GM23338 (cell line): ENCODE data around the gene TWF2. TPM values are rescaled to one million over a fixed set of nuclear protein-coding genes. Genes with fewer than 3 reads are reported as not detected.

ENCODE experiments used
- ATAC-seq: fragments of 200-7000 bp; cut with Tn5 transposase; 3 replicates; pipeline ENCODE4 v1.9.1; 2020
- DNase-seq: peaks from one replicate; pipeline ENCODE4 v3.0.0-alpha.2; 2015; ENCODE audit warnings: low spot score
- H2AFZ ChIP-seq: fragments of 200-600 bp; sonication (generic); 2 replicates; pipeline ENCODE4 v1.8.0; 2016; ENCODE audit warnings: antibody characterized with exemption, mild to moderate bottlenecking, moderate library complexity
- H3F3A ChIP-seq: fragments of 200-600 bp; sonication (generic); replicated peaks from 2 replicates; pipeline ENCODE4 v1.8.0; 2017; ENCODE audit warnings: antibody characterized with exemption, mixed run types, low read depth
- H3K27ac ChIP-seq: fragments of 200-600 bp; sonication (generic); 2 replicates; pipeline ENCODE4 v1.6.1; 2016; ENCODE audit warnings: low read depth
- H3K27me3 ChIP-seq: fragments of 200-600 bp; sonication (generic); 2 replicates; pipeline ENCODE4 v1.8.0; 2016; ENCODE audit warnings: mild to moderate bottlenecking, mixed run types, moderate library complexity; ENCODE audit not compliant: insufficient read depth
- H3K36me3 ChIP-seq: fragments of 200-600 bp; sonication (generic); 2 replicates; pipeline ENCODE4 v1.8.0; 2016; ENCODE audit warnings: mild to moderate bottlenecking; ENCODE audit not compliant: insufficient read depth
- H3K4me1 ChIP-seq: fragments of 200-600 bp; sonication (generic); 2 replicates; pipeline ENCODE4 v1.8.0; 2016; ENCODE audit warnings: mild to moderate bottlenecking, moderate library complexity; ENCODE audit not compliant: insufficient read depth
- H3K4me2 ChIP-seq: fragments of 200-600 bp; sonication (generic); 2 replicates; pipeline ENCODE4 v1.7.1; 2017; ENCODE audit warnings: mixed run types
- H3K4me3 ChIP-seq: fragments of 200-600 bp; sonication (generic); 2 replicates; pipeline ENCODE4 v1.6.1; 2016; ENCODE audit warnings: mixed run types
- H3K79me2 ChIP-seq: fragments of 200-600 bp; sonication (generic); replicated peaks from 2 replicates; pipeline ENCODE4 v1.8.0; 2017; ENCODE audit warnings: mild to moderate bottlenecking; ENCODE audit not compliant: insufficient read depth
- H3K9me2 ChIP-seq: fragments of 200-600 bp; sonication (generic); 2 replicates; pipeline ENCODE4 v1.8.0; 2017; ENCODE audit not compliant: insufficient read depth
- H4K20me1 ChIP-seq: fragments of 200-600 bp; sonication (generic); replicated peaks from 2 replicates; pipeline ENCODE4 v1.8.0; 2017; ENCODE audit warnings: mild to moderate bottlenecking; ENCODE audit not compliant: insufficient read depth
- H3K27ac Mint-ChIP-seq: 2 replicates; pipeline ENCODE4 v1.8.0; 2020; ENCODE audit warnings: inconsistent platforms, mild to moderate bottlenecking, moderate library complexity, mixed read lengths
- H3K27me3 Mint-ChIP-seq: 3 replicates; pipeline ENCODE4 v1.8.0; 2022; ENCODE audit warnings: low read depth, mild to moderate bottlenecking, moderate library complexity, mixed read lengths, inconsistent platforms; ENCODE audit not compliant: insufficient read depth, poor library complexity
- H3K36me3 Mint-ChIP-seq: 3 replicates; pipeline ENCODE4 v1.8.0; 2021; ENCODE audit warnings: low read depth, mild to moderate bottlenecking, inconsistent platforms, moderate library complexity, mixed read lengths
- H3K4me1 Mint-ChIP-seq: 3 replicates; pipeline ENCODE4 v1.8.0; 2020; ENCODE audit warnings: mild to moderate bottlenecking, inconsistent platforms, mixed read lengths
- H3K4me3 Mint-ChIP-seq: 3 replicates; pipeline ENCODE4 v1.8.0; 2021; ENCODE audit warnings: moderate library complexity, mild to moderate bottlenecking, inconsistent platforms, mixed read lengths
- H3K9me3 Mint-ChIP-seq: 3 replicates; pipeline ENCODE4 v1.8.0; 2020; ENCODE audit warnings: moderate library complexity, mild to moderate bottlenecking, inconsistent platforms, mixed read lengths
- NANOG ChIP-seq: IDR thresholded peaks from 2 replicates; pipeline ENCODE4 v1.6.1; 2016; ENCODE audit warnings: antibody characterized with exemption, borderline replicate concordance
- ZNF114 ChIP-seq: fragments of 250-450 bp; sonication (Bioruptor Pico); IDR thresholded peaks from 2 replicates; pipeline ENCODE4 v1.5.0; 2020; ENCODE audit warnings: mild to moderate bottlenecking, moderate library complexity
- polyA plus RNA-seq: library from polyadenylated mRNA; unstranded; fragments of >200 nt; fragmentation: Nextera tagmentation; extraction: Ambion mirVana; gene quantifications from 2 replicates; pipeline ENCODE4 v1.2.1, GENCODE V29; 2016
- total RNA-seq: library from RNA; depleted of rRNA; stranded (reverse); fragments of >200 nt; shearing (Covaris generic); gene quantifications from 2 replicates; pipeline ENCODE4 v1.2.3, GENCODE V29; 2014
- TF ChIP-seq, protein P1 (sequence below): IDR thresholded peaks from 2 replicates; pipeline ENCODE4 v1.6.1; 2016; ENCODE audit warnings: antibody characterized with exemption
- TF ChIP-seq, protein P2 (sequence below): fragments of 250-450 bp; sonication (Bioruptor Pico); IDR thresholded peaks from 2 replicates; pipeline ENCODE4 v1.5.0; 2020; ENCODE audit warnings: mild to moderate bottlenecking, moderate library complexity

The TWF2 gene
- total and polyA plus RNA-seq, 2 experiments from 2014 or later = 38.9 to 120 TPM

DNA sequence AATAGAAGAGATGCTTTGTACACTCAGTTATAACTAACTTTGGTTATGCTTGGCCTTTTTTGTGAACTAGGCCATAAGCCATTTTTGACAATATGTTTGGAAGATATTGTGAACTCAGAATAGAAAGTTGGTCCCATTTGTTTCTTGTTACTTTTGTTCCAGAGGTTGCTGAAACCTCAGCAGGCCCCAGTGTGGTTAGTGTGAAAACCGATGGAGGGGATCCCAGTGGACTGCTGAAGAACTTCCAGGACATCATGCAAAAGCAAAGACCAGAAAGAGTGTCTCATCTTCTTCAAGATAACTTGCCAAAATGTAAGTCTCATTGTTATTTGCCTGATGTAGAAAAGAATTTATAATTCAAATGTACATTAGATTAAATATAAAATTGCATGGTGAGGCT lies 35.3 kb downstream of the TWF2 start (continued):
- TF ChIP-seq ZNF114 = no peak

DNA sequence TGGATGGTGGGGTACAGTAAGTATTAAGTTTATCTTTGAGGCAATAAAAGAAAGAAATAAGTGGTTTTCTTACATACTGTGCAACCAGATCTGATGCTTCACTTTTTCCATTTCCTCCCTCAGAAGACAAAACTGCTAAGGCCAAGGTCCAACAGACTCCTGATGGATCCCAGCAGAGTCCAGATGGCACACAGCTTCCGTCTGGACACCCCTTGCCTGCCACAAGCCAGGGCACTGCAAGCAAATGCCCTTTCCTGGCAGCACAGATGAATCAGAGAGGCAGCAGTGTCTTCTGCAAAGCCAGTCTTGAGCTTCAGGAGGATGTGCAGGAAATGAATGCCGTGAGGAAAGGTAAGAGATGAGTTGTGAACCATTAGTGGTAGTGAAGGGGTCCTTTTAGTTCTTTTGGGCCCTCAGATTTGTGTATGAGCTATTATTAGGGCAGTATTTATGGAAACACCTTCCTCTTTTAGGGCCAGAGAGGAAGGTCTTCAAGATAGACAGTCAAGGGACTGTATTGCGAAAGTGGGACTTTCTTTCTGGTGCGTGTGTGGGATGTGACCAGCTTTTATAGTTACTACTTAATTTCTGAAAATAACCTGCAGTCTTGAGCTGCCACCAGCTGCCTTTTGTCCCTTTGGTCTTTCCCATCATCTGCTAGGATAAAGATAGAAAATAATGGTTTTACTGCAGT lies 36.4 kb downstream of the TWF2 start:
- H3K27me3 Mint-ChIP-seq = peaks cover 6% of the 10 kb centered on the region
- H3K36me3 ChIP-seq = peaks cover 69% of the 10 kb centered on the region

DNA sequence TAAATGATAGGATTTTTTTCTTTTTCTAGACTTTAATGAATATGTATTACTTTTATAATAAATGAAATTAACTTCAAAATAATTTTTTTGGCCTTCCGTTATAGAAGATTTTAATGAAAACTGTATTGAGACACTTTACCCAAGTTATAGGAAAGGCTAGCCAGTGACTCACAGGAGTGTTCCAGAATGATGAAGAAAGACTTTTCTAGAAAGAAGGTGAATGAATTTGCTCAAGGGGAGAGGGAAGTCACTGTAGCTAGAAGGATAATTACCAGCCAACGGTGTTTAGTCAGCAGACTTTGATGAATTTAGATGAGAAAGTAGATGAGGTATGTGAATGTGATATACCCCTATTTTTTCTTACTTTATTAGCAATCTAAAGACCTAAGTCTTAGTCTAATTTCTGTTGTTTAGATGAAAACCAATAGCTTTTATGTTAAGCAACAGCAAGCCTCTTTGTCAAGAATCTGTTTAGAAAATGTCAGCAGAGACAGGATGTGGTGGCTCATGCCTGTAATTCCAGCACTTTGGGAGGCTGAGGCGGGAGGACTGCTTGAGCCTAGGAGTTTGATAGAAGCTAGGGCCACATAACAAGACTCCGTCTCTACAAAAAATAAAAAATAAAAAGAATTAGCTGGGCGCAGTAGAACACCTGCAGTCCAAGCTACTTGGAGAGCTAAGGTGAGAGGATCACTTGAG lies 37.8 kb downstream of the TWF2 start:
- peaks cover 59% of the 10 kb centered on the region for H3K36me3 Mint-ChIP-seq
- DNase-seq = no peak
- no peak for ATAC-seq

More for the DNA sequence above, 36.4 kb downstream of the TWF2 start:
- H3K4me3 Mint-ChIP-seq = no peak overlapping the region
- TF ChIP-seq, protein P1, sequence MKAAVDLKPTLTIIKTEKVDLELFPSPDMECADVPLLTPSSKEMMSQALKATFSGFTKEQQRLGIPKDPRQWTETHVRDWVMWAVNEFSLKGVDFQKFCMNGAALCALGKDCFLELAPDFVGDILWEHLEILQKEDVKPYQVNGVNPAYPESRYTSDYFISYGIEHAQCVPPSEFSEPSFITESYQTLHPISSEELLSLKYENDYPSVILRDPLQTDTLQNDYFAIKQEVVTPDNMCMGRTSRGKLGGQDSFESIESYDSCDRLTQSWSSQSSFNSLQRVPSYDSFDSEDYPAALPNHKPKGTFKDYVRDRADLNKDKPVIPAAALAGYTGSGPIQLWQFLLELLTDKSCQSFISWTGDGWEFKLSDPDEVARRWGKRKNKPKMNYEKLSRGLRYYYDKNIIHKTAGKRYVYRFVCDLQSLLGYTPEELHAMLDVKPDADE = no peak
- H3K9me3 Mint-ChIP-seq = peaks cover 4% of the 10 kb centered on the region; the same call in 1 of the 3 replicates
- Histone ChIP-seq H2AFZ (no peak overlapping the region), H3K4me3 (no peak overlapping the region), H3K27me3 (no peaks in the 10 kb centered on the region), H3K4me2 (no peak overlapping the region), H4K20me1 (peaks cover 13% of the 10 kb centered on the region), H3K27ac (no peak overlapping the region), H3K9me2 (no peaks in the 10 kb centered on the region), H3F3A (peaks cover 12% of the 10 kb centered on the region), H3K79me2 (peaks cover 12% of the 10 kb centered on the region), H3K4me1 (peaks cover 7% of the 10 kb centered on the region)
- DNase-seq (no peak), ATAC-seq (no peak)
- peaks cover 71% of the 10 kb centered on the region for H3K36me3 Mint-ChIP-seq
- H3K27ac Mint-ChIP-seq = no peak overlapping the region
- peaks cover 12% of the 10 kb centered on the region for H3K4me1 Mint-ChIP-seq

More for the DNA sequence above, 37.8 kb downstream of the TWF2 start:
- Mint-ChIP-seq H3K9me3 (peaks cover 4% of the 10 kb centered on the region; the same call in 1 of the 3 replicates), H3K4me3 (no peak overlapping the region), H3K27ac (no peak overlapping the region; the same call in 1 of the 2 replicates), H3K4me1 (peaks cover 14% of the 10 kb centered on the region), H3K27me3 (peaks cover 10% of the 10 kb centered on the region)
- H3K27me3 ChIP-seq = no peaks in the 10 kb centered on the region
- no peak overlapping the region for H2AFZ ChIP-seq
- TF ChIP-seq NANOG = no peak
- TF ChIP-seq, protein P1 = no peak
- TF ChIP-seq, protein P2, sequence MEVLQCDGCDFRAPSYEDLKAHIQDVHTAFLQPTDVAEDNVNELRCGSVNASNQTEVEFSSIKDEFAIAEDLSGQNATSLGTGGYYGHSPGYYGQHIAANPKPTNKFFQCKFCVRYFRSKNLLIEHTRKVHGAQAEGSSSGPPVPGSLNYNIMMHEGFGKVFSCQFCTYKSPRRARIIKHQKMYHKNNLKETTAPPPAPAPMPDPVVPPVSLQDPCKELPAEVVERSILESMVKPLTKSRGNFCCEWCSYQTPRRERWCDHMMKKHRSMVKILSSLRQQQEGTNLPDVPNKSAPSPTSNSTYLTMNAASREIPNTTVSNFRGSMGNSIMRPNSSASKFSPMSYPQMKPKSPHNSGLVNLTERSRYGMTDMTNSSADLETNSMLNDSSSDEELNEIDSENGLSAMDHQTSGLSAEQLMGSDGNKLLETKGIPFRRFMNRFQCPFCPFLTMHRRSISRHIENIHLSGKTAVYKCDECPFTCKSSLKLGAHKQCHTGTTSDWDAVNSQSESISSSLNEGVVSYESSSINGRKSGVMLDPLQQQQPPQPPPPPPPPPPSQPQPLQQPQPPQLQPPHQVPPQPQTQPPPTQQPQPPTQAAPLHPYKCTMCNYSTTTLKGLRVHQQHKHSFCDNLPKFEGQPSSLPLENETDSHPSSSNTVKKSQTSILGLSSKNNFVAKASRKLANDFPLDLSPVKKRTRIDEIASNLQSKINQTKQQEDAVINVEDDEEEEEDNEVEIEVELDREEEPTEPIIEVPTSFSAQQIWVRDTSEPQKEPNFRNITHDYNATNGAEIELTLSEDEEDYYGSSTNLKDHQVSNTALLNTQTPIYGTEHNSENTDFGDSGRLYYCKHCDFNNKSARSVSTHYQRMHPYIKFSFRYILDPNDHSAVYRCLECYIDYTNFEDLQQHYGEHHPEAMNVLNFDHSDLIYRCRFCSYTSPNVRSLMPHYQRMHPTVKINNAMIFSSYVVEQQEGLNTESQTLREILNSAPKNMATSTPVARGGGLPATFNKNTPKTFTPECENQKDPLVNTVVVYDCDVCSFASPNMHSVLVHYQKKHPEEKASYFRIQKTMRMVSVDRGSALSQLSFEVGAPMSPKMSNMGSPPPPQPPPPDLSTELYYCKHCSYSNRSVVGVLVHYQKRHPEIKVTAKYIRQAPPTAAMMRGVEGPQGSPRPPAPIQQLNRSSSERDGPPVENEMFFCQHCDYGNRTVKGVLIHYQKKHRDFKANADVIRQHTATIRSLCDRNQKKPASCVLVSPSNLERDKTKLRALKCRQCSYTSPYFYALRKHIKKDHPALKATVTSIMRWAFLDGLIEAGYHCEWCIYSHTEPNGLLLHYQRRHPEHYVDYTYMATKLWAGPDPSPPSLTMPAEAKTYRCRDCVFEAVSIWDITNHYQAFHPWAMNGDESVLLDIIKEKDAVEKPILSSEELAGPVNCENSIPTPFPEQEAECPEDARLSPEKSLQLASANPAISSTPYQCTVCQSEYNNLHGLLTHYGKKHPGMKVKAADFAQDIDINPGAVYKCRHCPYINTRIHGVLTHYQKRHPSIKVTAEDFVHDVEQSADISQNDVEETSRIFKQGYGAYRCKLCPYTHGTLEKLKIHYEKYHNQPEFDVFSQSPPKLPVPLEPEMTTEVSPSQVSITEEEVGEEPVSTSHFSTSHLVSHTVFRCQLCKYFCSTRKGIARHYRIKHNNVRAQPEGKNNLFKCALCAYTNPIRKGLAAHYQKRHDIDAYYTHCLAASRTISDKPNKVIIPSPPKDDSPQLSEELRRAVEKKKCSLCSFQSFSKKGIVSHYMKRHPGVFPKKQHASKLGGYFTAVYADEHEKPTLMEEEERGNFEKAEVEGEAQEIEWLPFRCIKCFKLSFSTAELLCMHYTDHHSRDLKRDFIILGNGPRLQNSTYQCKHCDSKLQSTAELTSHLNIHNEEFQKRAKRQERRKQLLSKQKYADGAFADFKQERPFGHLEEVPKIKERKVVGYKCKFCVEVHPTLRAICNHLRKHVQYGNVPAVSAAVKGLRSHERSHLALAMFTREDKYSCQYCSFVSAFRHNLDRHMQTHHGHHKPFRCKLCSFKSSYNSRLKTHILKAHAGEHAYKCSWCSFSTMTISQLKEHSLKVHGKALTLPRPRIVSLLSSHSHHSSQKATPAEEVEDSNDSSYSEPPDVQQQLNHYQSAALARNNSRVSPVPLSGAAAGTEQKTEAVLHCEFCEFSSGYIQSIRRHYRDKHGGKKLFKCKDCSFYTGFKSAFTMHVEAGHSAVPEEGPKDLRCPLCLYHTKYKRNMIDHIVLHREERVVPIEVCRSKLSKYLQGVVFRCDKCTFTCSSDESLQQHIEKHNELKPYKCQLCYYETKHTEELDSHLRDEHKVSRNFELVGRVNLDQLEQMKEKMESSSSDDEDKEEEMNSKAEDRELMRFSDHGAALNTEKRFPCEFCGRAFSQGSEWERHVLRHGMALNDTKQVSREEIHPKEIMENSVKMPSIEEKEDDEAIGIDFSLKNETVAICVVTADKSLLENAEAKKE (CRISPR knock-in tag) = no peak
- H3F3A ChIP-seq = peaks cover 16% of the 10 kb centered on the region
- no peak overlapping the region for H3K27ac ChIP-seq
- no peak overlapping the region for H3K4me3 ChIP-seq
- peaks cover 60% of the 10 kb centered on the region for H3K36me3 ChIP-seq
- H3K9me2 ChIP-seq = no peaks in the 10 kb centered on the region
- H3K4me2 ChIP-seq = no peak overlapping the region
- peaks cover 10% of the 10 kb centered on the region for H3K4me1 ChIP-seq
- H4K20me1 ChIP-seq = peaks cover 13% of the 10 kb centered on the region
- H3K79me2 ChIP-seq = peaks cover 12% of the 10 kb centered on the region
